NCI-H1092 (cell line): Measurements from ENCODE around the gene LORICRIN.

Experiments used
- DNase-seq: peaks from one replicate; lab custom pipeline; 2025; lab: John Stamatoyannopoulos, UW

LORICRIN gene

DNA sequence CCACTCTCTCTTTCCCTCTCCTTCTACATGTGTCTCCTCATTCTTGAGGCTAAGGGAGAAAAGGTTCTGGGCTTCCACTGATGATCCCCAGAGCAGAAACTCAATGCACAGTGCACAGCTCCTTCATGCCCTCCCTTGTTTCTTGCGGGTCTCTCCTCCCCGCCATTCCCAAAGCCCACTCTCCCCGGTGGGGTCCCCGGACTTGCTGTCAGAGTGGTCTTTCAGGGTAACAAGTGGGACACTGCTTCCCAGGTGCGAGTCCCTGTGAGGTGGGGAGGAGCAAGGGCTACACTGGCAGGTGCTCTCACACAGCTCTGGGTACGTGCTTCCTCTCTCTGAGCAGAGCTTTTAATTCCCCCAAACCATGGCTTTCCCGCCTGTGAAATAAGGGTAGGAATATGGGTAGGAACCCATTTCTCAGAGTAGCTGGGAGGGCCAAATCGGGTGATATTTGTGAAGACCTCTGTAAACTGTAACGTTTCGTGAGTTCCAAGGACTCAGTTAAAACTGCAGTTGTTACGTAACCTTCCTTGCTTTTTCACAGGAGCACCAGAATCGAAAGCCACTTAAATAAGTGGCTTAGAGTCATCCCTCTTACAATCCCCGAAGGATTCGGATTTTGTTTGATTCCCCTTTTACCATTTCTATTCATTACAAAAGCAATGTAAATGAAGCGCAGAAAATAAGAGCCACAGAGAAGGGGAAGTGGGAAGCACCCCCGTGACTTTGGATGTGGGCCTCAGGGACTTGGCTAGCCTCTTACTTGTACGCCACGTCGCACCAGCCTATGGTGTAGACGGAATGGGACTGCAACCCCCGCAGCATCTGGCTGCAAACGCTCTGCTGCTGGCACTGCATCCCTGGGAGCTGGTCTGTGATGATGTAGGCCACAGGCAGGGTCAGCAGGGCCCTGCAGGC lies 47.1 kb downstream of the LORICRIN start:
- DNase-seq = no peak

GRCh38 chr1:153307221-153307600 lies 47.7 kb downstream of the LORICRIN start:
- no peak for DNase-seq

DNA sequence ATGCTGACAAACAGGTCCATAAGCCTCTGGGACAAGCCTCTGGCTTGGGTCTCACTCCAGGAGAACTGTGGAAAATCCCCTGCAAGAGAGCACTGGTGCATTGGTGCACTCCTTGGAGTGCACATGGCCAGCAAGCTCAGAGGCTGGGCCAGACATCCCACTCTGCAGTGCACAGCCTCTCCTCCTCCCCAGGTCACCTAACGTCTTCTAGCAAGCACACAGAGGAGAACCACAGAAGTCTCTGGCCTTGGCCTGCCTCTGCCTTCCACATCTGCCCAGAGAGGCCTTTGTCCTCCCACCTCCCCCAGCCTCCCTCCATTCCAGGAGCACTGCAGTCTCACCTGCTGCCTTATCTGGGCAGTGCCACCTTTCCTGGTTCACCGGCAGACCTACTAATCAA lies 49.1 kb downstream of the LORICRIN start:
- DNase-seq = no peak

- no peak for DNase-seq
These were observed 50.0 kb downstream of the LORICRIN start for GRCh38 chr1:153309441-153309840.

DNA sequence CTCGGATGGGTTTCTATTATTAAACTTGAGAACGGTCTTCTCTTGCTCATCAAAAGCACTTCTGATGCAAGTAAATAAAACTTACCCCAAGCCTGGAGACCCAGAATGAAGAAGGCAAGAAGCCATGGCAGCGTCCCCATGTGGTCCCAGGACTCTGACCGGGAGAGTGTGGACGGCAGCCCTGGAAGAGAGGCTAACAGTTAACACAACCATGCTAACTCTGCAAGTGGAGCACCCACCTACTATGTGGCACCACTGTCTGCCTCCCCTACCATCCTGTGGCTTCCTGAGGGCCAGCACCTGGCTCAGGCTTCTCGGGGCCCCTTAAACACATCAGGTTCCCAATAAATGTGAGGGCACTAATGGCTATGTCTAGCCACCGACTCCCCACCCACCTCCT lies 51.0 kb downstream of the LORICRIN start:
- no peak for DNase-seq
